ENCODE results near the gene FAM83C.

GRCh38 chr20:35260426-35260825 lies 31.8 kb downstream of the FAM83C start:
- TF ChIP-seq POLR2A (IDR thresholded peaks at IDR 0.05): no peak
- TF ChIP-seq, protein P1, sequence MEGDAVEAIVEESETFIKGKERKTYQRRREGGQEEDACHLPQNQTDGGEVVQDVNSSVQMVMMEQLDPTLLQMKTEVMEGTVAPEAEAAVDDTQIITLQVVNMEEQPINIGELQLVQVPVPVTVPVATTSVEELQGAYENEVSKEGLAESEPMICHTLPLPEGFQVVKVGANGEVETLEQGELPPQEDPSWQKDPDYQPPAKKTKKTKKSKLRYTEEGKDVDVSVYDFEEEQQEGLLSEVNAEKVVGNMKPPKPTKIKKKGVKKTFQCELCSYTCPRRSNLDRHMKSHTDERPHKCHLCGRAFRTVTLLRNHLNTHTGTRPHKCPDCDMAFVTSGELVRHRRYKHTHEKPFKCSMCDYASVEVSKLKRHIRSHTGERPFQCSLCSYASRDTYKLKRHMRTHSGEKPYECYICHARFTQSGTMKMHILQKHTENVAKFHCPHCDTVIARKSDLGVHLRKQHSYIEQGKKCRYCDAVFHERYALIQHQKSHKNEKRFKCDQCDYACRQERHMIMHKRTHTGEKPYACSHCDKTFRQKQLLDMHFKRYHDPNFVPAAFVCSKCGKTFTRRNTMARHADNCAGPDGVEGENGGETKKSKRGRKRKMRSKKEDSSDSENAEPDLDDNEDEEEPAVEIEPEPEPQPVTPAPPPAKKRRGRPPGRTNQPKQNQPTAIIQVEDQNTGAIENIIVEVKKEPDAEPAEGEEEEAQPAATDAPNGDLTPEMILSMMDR (IDR thresholded peaks at IDR 0.05): no peak
